Ascending aorta (tissue), 2 donors: ENCODE measurements around the gene IFT74. TPM values are rescaled to one million over a fixed set of nuclear protein-coding genes. Genes with fewer than 3 reads are reported as not detected.

ENCODE experiments used
- DNase-seq, 2 donors: peaks; one replicate each; pipeline ENCODE4 v3.0.0-alpha.2; 2019; ENCODE audit warnings: low spot score in 2 of 2
- H3K27ac ChIP-seq, 2 donors: fragments of 200-600 bp; sonication (generic); one replicate each; pipeline ENCODE4 v1.5.1; 2016 to 2017; ENCODE audit warnings: mild to moderate bottlenecking in 1 of 2
- H3K27me3 ChIP-seq: fragments of 200-600 bp; sonication (generic); one replicate; pipeline ENCODE4 v1.5.1; 2017
- H3K36me3 ChIP-seq, 2 donors: fragments of 200-600 bp; sonication (generic); one replicate each; pipeline ENCODE4 v1.5.1; 2016
- H3K4me1 ChIP-seq, 2 donors: fragments of 200-600 bp; sonication (generic); one replicate each; pipeline ENCODE4 v1.5.1; 2016 to 2017; ENCODE audit warnings: mild to moderate bottlenecking in 1 of 2
- H3K4me3 ChIP-seq, 2 donors: fragments of 200-600 bp; sonication (generic); one replicate each; pipeline ENCODE4 v1.5.1; 2016 to 2017; ENCODE audit warnings: mild to moderate bottlenecking in 1 of 2
- H3K9me3 ChIP-seq, 2 donors: fragments of 200-600 bp; sonication (generic); one replicate each; pipeline ENCODE4 v1.5.1; 2016
- CTCF ChIP-seq, 3 experiments: fragments of 200-600 bp in 2 of 3; fragments of 450-650 bp in 1 of 3; sonication (generic) in 2 of 3; IDR thresholded peaks; one replicate each; pipeline ENCODE4 v1.5.1; 2016 to 2019; ENCODE audit warnings: antibody characterized with exemption in 3 of 3, mild to moderate bottlenecking in 1 of 3, moderate library complexity in 1 of 3
- intact Hi-C: fragments of 100-400 bp; cut with DNase I; formaldehyde crosslinking; loops from one replicate; pipeline ENCODE4 v1.15.1; 2023
- total RNA-seq: library from RNA; depleted of rRNA; stranded (reverse); fragments of >200 nt; gene quantifications from one replicate; pipeline ENCODE4 v1.1.0, GENCODE V29; 2016

Gene IFT74
- total RNA-seq, 1 donor from 2014 or later: 5.2 TPM

GRCh38 chr9:26946753-26947727 is 9.2 kb upstream of the IFT74 start, which contains the start of gene PLAA:
PLAA (minus strand) TSS chr9:26947242; CDS start chr9:26947045, 197 bp downstream.
- peak; percentile 60 to 93 for DNase-seq
- Histone ChIP-seq H3K4me3 (peak within 1 kb of the TSS; percentile 75 to 96), H3K27ac (peak within 1 kb of the TSS; percentile 95 to 99), H3K27me3 (no peaks in the 10 kb centered on the region), H3K9me3 (no peaks in the 10 kb centered on the region), H3K4me1 (peaks cover 11 to 18% of the 10 kb centered on the region in 2 donors), H3K36me3 (no peaks in the 10 kb centered on the region)
- intact Hi-C loops: loop anchor here (1.0 to 5.0 kb wide), 4 partner anchors 9 to 626 kb away; partner anchors contain the start of genes C9orf72, CAAP1 and IFT74
- TF ChIP-seq CTCF (IDR thresholded peaks at IDR 0.05): no peak

GRCh38 chr9:26947736-26948135 is 8.5 kb upstream of the IFT74 start:
- intact Hi-C loops: loop anchor here (1.0 to 5.0 kb wide), 4 partner anchors 9 to 625 kb away; partner anchors contain the start of genes C9orf72, CAAP1 and IFT74
- Histone ChIP-seq H3K9me3 (no peaks in the 10 kb centered on the region), H3K27me3 (no peaks in the 10 kb centered on the region), H3K36me3 (no peaks in the 10 kb centered on the region), H3K4me3 (peak overlapping the region; percentile 75 to 96), H3K27ac (peak overlapping the region; percentile 95 to 99), H3K4me1 (peaks cover 11 to 18% of the 10 kb centered on the region in 2 donors)
- no peak for TF ChIP-seq CTCF (IDR thresholded peaks at IDR 0.05)
- DNase-seq: no peak

GRCh38 chr9:26949637-26950069 is 6.6 kb upstream of the IFT74 start:
- H3K27me3 ChIP-seq: no peaks in the 10 kb centered on the region
- H3K27ac ChIP-seq: no peak overlapping the region
- no peaks in the 10 kb centered on the region for H3K36me3 ChIP-seq
- H3K9me3 ChIP-seq: no peaks in the 10 kb centered on the region
- no peak for TF ChIP-seq CTCF (IDR thresholded peaks at IDR 0.05)
- H3K4me1 ChIP-seq: peaks cover 11 to 18% of the 10 kb centered on the region in 2 donors
- intact Hi-C loops: loop anchor here (5.0 kb wide), 1 partner anchor 243 kb away; no protein-coding TSS in a partner anchor
- no peak overlapping the region for H3K4me3 ChIP-seq
- no peak for DNase-seq

GRCh38 chr9:26950521-26950920 is 5.7 kb upstream of the IFT74 start:
- intact Hi-C loops: no loop called here
- Histone ChIP-seq H3K27ac (no peak overlapping the region), H3K9me3 (no peaks in the 10 kb centered on the region), H3K27me3 (no peaks in the 10 kb centered on the region), H3K36me3 (no peaks in the 10 kb centered on the region), H3K4me1 (peaks cover 10 to 15% of the 10 kb centered on the region in 2 donors), H3K4me3 (no peak overlapping the region)
- DNase-seq: no peak
- TF ChIP-seq CTCF (IDR thresholded peaks at IDR 0.05): no peak

- H3K4me3 ChIP-seq: no peak overlapping the region
- no peaks in the 10 kb centered on the region for H3K27me3 ChIP-seq
- intact Hi-C loops: no loop called here
Observed at GRCh38 chr9:26951794-26952193, 4.4 kb upstream of the IFT74 start.

More at GRCh38 chr9:26951794-26952193, 4.4 kb upstream of the IFT74 start:
- no peaks in the 10 kb centered on the region for H3K9me3 ChIP-seq
- DNase-seq: no peak
- H3K27ac ChIP-seq: no peak overlapping the region
- TF ChIP-seq CTCF (IDR thresholded peaks at IDR 0.05): no peak
- no peaks in the 10 kb centered on the region for H3K36me3 ChIP-seq
- H3K4me1 ChIP-seq: peaks cover 5 to 12% of the 10 kb centered on the region in 2 donors
